IPS-20b (cell line): ENCODE results near the gene HOMEZ.
"Not testable (repeated sequence)": the region's sequence is repeated elsewhere in the genome, so short reads cannot be mapped to it uniquely, and the experiment has no call there.

Experiments
- H3K27ac ChIP-seq: one replicate; pipeline ENCODE4 v1.5.1; 2013; ENCODE audit warnings: low read length
- H3K27me3 ChIP-seq: 2 replicates; pipeline ENCODE4 v1.6.1; 2013; ENCODE audit warnings: mild to moderate bottlenecking, low read length, inconsistent platforms; ENCODE audit not compliant: insufficient read depth
- H3K36me3 ChIP-seq: 2 replicates; pipeline ENCODE4 v1.6.1; 2013; ENCODE audit warnings: low read depth, mild to moderate bottlenecking, inconsistent platforms, low read length, moderate library complexity; ENCODE audit not compliant: insufficient read depth
- H3K4me1 ChIP-seq: 2 replicates; pipeline ENCODE4 v1.6.1; 2013; ENCODE audit warnings: mild to moderate bottlenecking, control low read depth, inconsistent platforms, low read length, moderate library complexity; ENCODE audit not compliant: insufficient read depth
- H3K4me3 ChIP-seq: 2 replicates; pipeline ENCODE4 v1.5.1; 2013; ENCODE audit warnings: mild to moderate bottlenecking, low read length, inconsistent platforms
- H3K9ac ChIP-seq: 2 replicates; pipeline ENCODE4 v1.6.1; 2013; ENCODE audit warnings: low read depth, mild to moderate bottlenecking, inconsistent platforms, low read length, moderate library complexity
- H3K9me3 ChIP-seq: 2 replicates; pipeline ENCODE4 v1.6.1; 2013; ENCODE audit warnings: mild to moderate bottlenecking, low read depth, low read length, inconsistent platforms; ENCODE audit not compliant: insufficient read depth

Gene HOMEZ

GRCh38 chr14:23232241-23232808 is 53.6 kb downstream of the HOMEZ start:
- not testable (repeated sequence) for H3K4me3 ChIP-seq, H3K36me3 ChIP-seq, H3K27ac ChIP-seq, H3K9ac ChIP-seq, H3K4me1 ChIP-seq, H3K27me3 ChIP-seq, H3K9me3 ChIP-seq

- H3K36me3 ChIP-seq, result no peaks in the 10 kb centered on the region
- H3K9ac ChIP-seq, result no peak overlapping the region
- H3K4me1 ChIP-seq, result no peaks in the 10 kb centered on the region
- H3K27me3 ChIP-seq, result no peaks in the 10 kb centered on the region
- no peak overlapping the region for H3K4me3 ChIP-seq
- peaks cover 9% of the 10 kb centered on the region; the same call in 1 of the 2 replicates for H3K9me3 ChIP-seq
- H3K27ac ChIP-seq, result no peak overlapping the region
Observed at GRCh38 chr14:23228812-23229211, 57.1 kb downstream of the HOMEZ start.

DNA sequence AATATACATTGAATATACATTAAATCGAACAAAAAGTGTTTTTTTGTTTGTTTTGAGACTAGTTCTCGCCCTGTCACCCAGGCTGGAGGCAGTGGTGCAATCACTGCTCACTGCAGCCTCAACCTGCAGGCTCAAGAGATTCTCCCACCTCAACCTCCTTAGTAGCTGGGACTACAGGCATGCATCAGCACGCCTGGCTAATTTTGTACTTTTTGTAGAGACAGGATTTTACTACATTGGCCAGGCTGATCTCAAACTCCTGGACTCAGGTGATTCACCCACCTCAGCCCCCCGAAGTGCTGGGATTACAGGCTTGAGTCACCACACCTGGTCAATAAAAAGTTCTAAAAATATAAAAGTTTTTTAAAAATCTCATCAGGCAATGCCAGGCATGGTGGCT is 58.4 kb downstream of the HOMEZ start:
- Histone ChIP-seq H3K4me1 (no peaks in the 10 kb centered on the region), H3K27me3 (no peaks in the 10 kb centered on the region), H3K9me3 (peaks cover 9% of the 10 kb centered on the region; the same call in 1 of the 2 replicates), H3K27ac (no peak overlapping the region), H3K4me3 (no peak overlapping the region), H3K9ac (no peak overlapping the region), H3K36me3 (no peaks in the 10 kb centered on the region)

DNA sequence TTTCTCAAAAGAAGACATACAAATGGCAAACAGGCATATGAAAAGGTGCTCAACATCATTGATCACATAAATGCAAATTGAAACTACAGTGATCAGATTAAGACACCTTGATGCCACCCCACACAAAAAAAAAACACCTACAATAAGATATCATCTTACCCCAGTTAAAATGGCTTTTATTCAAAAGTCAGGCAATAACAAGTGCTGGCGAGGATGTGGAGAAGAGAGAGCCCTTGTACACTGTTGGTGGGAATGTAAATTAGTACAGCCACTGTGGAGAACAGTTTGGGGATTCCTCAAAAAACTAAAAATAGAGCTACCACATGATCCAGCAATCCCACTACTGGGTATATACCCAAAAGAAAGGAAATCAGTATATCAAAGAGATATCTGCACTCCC is 61.0 kb downstream of the HOMEZ start:
- not testable (repeated sequence) for H3K36me3 ChIP-seq, H3K4me3 ChIP-seq, H3K4me1 ChIP-seq, H3K9me3 ChIP-seq, H3K9ac ChIP-seq, H3K27ac ChIP-seq, H3K27me3 ChIP-seq
